IMR-90 (cell line): ENCODE data around the gene LPIN1. TPM values are rescaled to one million over a fixed set of nuclear protein-coding genes. Genes with fewer than 3 reads are reported as not detected.
A peak's percentile ranks its signal among the peaks of the same experiment; 100 is the strongest.

Source experiments
- ATAC-seq: fragments of 200-7000 bp; cut with Tn5 transposase; 2 replicates; pipeline ENCODE4 v1.9.1; 2020; ENCODE audit warnings: low read depth, mild to moderate bottlenecking, moderate library complexity
- BruUV-seq: library from RNA; stranded (reverse); fragments of 400-500 nt; replicated peaks from 2 replicates; lab custom pipeline; 2021; lab: Mats Ljungman, UMichigan
- CTCF ChIA-PET: fragments of 300-600 bp; formaldehyde crosslinking; extraction: SDS; loops from one replicate; lab custom pipeline; 2021; ENCODE audit warnings: antibody characterized with exemption; lab: Yijun Ruan, JAX
- POLR2A ChIA-PET: fragments of 300-600 bp; sonication (Branson Sonifier 250); formaldehyde crosslinking; loops from one replicate; lab custom pipeline; 2022; ENCODE audit warnings: antibody characterized with exemption; ENCODE audit not compliant: unreplicated experiment; lab: Charles Lee
- DNase-seq: peaks from one replicate; pipeline ENCODE4 v3.0.0; 2013
- H2AFZ ChIP-seq: replicated peaks from 2 replicates; pipeline ENCODE3; 2013; ENCODE audit warnings: low read length, mild to moderate bottlenecking; ENCODE audit not compliant: poor library complexity
- H2AK5ac ChIP-seq: 2 replicates; pipeline ENCODE4 v1.6.1; 2013; ENCODE audit warnings: low read depth, low read length, inconsistent platforms
- H2AK9ac ChIP-seq: replicated peaks from 2 replicates; pipeline ENCODE3; 2013; ENCODE audit warnings: mild to moderate bottlenecking, low read depth, low read length, moderate library complexity; ENCODE audit not compliant: poor library complexity
- H2BK120ac ChIP-seq: 2 replicates; pipeline ENCODE4 v1.6.1; 2013; ENCODE audit warnings: low read depth, low read length, inconsistent platforms
- H2BK15ac ChIP-seq: 3 replicates; pipeline ENCODE4 v1.6.1; 2013; ENCODE audit warnings: low read depth, low read length, inconsistent platforms
- H2BK20ac ChIP-seq: 2 replicates; pipeline ENCODE4 v1.6.1; 2013; ENCODE audit warnings: low read depth, mild to moderate bottlenecking, inconsistent platforms, low read length, moderate library complexity
- H2BK5ac ChIP-seq: 2 replicates; pipeline ENCODE4 v1.6.1; 2013; ENCODE audit warnings: mild to moderate bottlenecking, low read depth, low read length, inconsistent platforms; ENCODE audit not compliant: poor library complexity, severe bottlenecking
- H3K14ac ChIP-seq: replicated peaks from 2 replicates; pipeline ENCODE4 v1.6.1; 2013; ENCODE audit warnings: low read depth, low read length, inconsistent platforms
- H3K18ac ChIP-seq: 2 replicates; pipeline ENCODE4 v1.6.1; 2013; ENCODE audit warnings: low read depth, low read length, control low read depth
- H3K23ac ChIP-seq: 2 replicates; pipeline ENCODE4 v1.6.1; 2013; ENCODE audit warnings: low read depth, low read length, inconsistent platforms
- H3K27ac ChIP-seq: 2 replicates; pipeline ENCODE4 v1.5.1; 2013; ENCODE audit warnings: mild to moderate bottlenecking, control low read depth, low read length; ENCODE audit not compliant: insufficient read depth
- H3K27me3 ChIP-seq: 2 replicates; pipeline ENCODE4 v1.6.1; 2013; ENCODE audit warnings: low read length; ENCODE audit not compliant: control insufficient read depth, insufficient read depth
- H3K36me3 ChIP-seq: 2 replicates; pipeline ENCODE4 v1.6.1; 2013; ENCODE audit warnings: low read length, mixed read lengths; ENCODE audit not compliant: control insufficient read depth, insufficient read depth
- H3K4ac ChIP-seq: 2 replicates; pipeline ENCODE4 v1.6.1; 2013; ENCODE audit warnings: low read depth, low read length, inconsistent platforms
- H3K4me1 ChIP-seq: 2 replicates; pipeline ENCODE4 v1.6.1; 2013; ENCODE audit warnings: low read length, mixed read lengths; ENCODE audit not compliant: control insufficient read depth, insufficient read depth
- H3K4me2 ChIP-seq: 2 replicates; pipeline ENCODE4 v1.6.1; 2013; ENCODE audit warnings: low read depth, mild to moderate bottlenecking, control low read depth, low read length, moderate library complexity
- H3K4me3 ChIP-seq: 2 replicates; pipeline ENCODE4 v1.5.1; 2013; ENCODE audit warnings: low read depth, mild to moderate bottlenecking, control low read depth, low read length, moderate library complexity; ENCODE audit not compliant: insufficient read depth
- H3K56ac ChIP-seq: 2 replicates; pipeline ENCODE4 v1.6.1; 2013; ENCODE audit warnings: low read length, inconsistent platforms; ENCODE audit not compliant: insufficient read depth; ENCODE audit errors: extremely low read depth
- H3K79me1 ChIP-seq, 2 experiments: 2 replicates each; pipeline ENCODE4 v1.6.1; 2013; ENCODE audit warnings: low read length in 2 of 2, inconsistent platforms in 1 of 2, low read depth in 1 of 2
- H3K9ac ChIP-seq: 2 replicates; pipeline ENCODE4 v1.6.1; 2013; ENCODE audit warnings: low read depth, low read length, control low read depth
- H3K9me1 ChIP-seq: 2 replicates; pipeline ENCODE4 v1.6.1; 2013; ENCODE audit warnings: low read length, inconsistent platforms; ENCODE audit not compliant: insufficient read depth
- H3K9me3 ChIP-seq: 2 replicates; pipeline ENCODE4 v1.6.1; 2013; ENCODE audit warnings: low read length; ENCODE audit not compliant: control insufficient read depth, insufficient read depth
- H4K20me1 ChIP-seq: 2 replicates; pipeline ENCODE4 v1.6.1; 2013; ENCODE audit warnings: low read length, inconsistent platforms; ENCODE audit not compliant: insufficient read depth
- H4K5ac ChIP-seq: 2 replicates; pipeline ENCODE4 v1.6.1; 2013; ENCODE audit warnings: mild to moderate bottlenecking, low read depth, low read length, control low read depth
- H4K8ac ChIP-seq, 2 experiments: 2 replicates each; pipeline ENCODE4 v1.6.1; 2013; ENCODE audit warnings: low read depth in 2 of 2, low read length in 2 of 2, control low read depth in 1 of 2, inconsistent platforms in 1 of 2
- H4K91ac ChIP-seq: 2 replicates; pipeline ENCODE4 v1.6.1; 2013; ENCODE audit warnings: low read depth, low read length, inconsistent platforms; ENCODE audit not compliant: insufficient read depth
- CHD1 ChIP-seq: IDR thresholded peaks from 2 replicates; pipeline ENCODE4 v1.6.1; 2012; ENCODE audit warnings: low read depth, low read length, improper control_type of control experiment
- WGBS, 2 experiments: methylation state at CpG; one replicate each; pipeline versions ENCODE4 v1.1.5 to v1.1.7; 2013; ENCODE audit warnings: missing lambda C conversion rate in 2 of 2; ENCODE audit not compliant: insufficient read length in 1 of 2; ENCODE audit errors: extremely low coverage in 2 of 2; 5-methylcytosine and 5-hydroxymethylcytosine counted together
- dilution Hi-C: fragments of 300-500 bp; cut with HindIII; formaldehyde crosslinking; loops from one replicate; pipeline ENCODE4 v1.14.3; 2018; ENCODE audit warnings: low sequenced_read_pairs; ENCODE audit not compliant: unreplicated experiment
- in situ Hi-C: fragments of 300-500 bp; cut with MboI; formaldehyde crosslinking; loops from 3 replicates; pipeline ENCODE4 v1.14.3; 2019; ENCODE audit warnings: low sequenced_read_pairs, inconsistent platforms, mixed read lengths
- intact Hi-C: fragments of 100-400 bp; cut with micrococcal nuclease; formaldehyde crosslinking; loops from 2 replicates; pipeline ENCODE4 v1.10.0; 2022
- polyA plus RNA-seq, 3 experiments: library from polyadenylated mRNA; depleted of rRNA; stranded (reverse); fragments of >200 nt; gene quantifications; 2 replicates each; pipeline ENCODE4 v1.2.3, GENCODE V29; 2012; ENCODE audit warnings: low replicate concordance in 1 of 3
- total RNA-seq: library from RNA; depleted of rRNA; stranded (reverse); fragments of >200 nt; gene quantifications from 2 replicates; pipeline ENCODE4 v1.2.3, GENCODE V29; 2012

LPIN1 gene
- total and polyA plus RNA-seq, 2 of the 4 experiments (the other 2 are of a cell fraction), result 21.3 to 25.1 TPM

GRCh38 chr2:11867926-11868325 lies 121.5 kb downstream of the LPIN1 start:
- Histone ChIP-seq H3K9ac (no peak overlapping the region), H3K4me3 (no peak overlapping the region), H2AK5ac (0 out of 2 replicates have a peak overlapping the region, but pooled peaks have one; percentile 2), H3K27me3 (no peaks in the 10 kb centered on the region), H3K14ac (no peak overlapping the region), H2BK15ac (no peak overlapping the region), H3K18ac (no peak overlapping the region), H2BK120ac (no peak overlapping the region), H4K8ac (no peak overlapping the region), H3K9me1 (no peaks in the 10 kb centered on the region), H4K91ac (no peak overlapping the region), H4K20me1 (no peaks in the 10 kb centered on the region), H3K4ac (no peak overlapping the region), H3K27ac (no peak overlapping the region), H2BK20ac (no peak overlapping the region), H3K36me3 (no peaks in the 10 kb centered on the region), H2AFZ (no peak overlapping the region), H3K56ac (no peak overlapping the region), H2AK9ac (no peak overlapping the region), H3K4me1 (peaks cover 4% of the 10 kb centered on the region), H3K79me1 (no peaks in the 10 kb centered on the region), H2BK5ac (no peak overlapping the region), H3K4me2 (no peak overlapping the region), H3K23ac (no peak overlapping the region), H4K5ac (no peak overlapping the region), H3K9me3 (peaks cover 2% of the 10 kb centered on the region; the same call in 1 of the 2 replicates)
- BruUV-seq, result no TSS peak
- no peak for DNase-seq
- in situ Hi-C loops, result loop anchor here (10.0 kb wide), 1 partner anchor 847 kb away; the partner anchor contains the start of gene TRIB2
- ATAC-seq, result no peak
- no peak for TF ChIP-seq CHD1
- dilution Hi-C loops, result no loop called here
- intact Hi-C loops, result no loop called here
- POLR2A ChIA-PET, result no interaction called here
- CTCF ChIA-PET, result no interaction called here
- WGBS, 2 experiments, result 73% methylated on average over 2 of the region's 2 CpGs; no CpG with 5 or more reads in 1 of the 2 experiments
